EL (cell line): ENCODE results near the gene COL5A1.

Experiments used
- DNase-seq: peaks from one replicate; pipeline ENCODE4 v3.0.0-alpha.2; 2016

Gene COL5A1

DNA sequence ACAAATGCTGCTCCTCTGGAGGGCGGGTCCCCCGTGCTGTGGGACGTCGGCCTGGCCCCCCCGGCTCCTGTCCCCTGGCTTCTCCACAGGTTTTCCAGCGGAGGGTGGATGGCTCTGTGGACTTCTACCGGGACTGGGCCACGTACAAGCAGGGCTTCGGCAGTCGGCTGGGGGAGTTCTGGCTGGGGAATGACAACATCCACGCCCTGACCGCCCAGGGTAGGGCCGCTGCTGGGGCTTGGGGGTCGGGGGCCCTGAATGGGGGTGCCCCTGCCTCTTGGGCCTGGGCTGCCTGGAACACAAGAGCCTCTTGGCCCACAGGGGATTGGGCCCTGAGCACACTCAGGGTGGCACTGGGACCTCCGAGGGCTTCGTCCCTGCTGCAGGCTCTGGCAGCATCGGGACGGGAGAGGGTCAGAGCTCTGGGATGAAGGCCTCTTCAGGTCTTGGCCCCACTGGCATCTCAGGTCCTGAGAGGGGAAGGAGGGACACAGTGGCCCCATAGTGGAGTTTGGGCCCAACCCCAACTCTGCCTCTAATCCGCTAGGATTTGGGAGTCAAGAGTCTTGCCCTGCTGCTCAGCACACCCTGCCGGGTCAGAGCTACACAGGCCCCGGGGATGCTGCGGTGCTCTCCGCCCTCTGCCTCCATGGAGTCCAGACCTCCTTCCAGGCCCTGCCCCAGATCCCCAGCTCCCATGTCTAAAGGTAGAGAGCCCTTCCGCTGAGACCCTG is 244.2 kb downstream of the COL5A1 start:
- no peak for DNase-seq

DNA sequence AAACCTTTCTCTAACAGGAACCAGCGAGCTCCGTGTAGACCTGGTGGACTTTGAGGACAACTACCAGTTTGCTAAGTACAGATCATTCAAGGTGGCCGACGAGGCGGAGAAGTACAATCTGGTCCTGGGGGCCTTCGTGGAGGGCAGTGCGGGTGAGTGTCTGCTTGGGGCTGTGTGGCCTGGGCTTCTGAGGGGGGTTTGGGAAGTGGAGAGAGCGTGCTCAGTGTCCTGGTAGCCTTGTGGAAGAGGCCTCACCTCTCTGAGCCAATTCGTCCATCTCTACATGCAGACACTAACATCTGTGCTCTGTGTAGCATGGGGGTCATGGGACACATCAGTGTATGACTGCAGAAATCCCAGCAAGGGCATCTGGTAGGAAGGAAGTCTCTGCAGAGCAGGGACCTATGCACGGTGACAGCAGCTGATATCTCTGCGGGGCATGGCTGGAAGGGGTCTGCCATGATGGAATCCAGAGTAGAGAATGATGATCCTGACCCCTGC is 244.9 kb downstream of the COL5A1 start:
- DNase-seq, result no peak

- DNase-seq, result no peak
Measured at GRCh38 chr9:134887219-134887618, 245.6 kb downstream of the COL5A1 start.

GRCh38 chr9:134887686-134888602 is 246.3 kb downstream of the COL5A1 start:
- no peak for DNase-seq

DNA sequence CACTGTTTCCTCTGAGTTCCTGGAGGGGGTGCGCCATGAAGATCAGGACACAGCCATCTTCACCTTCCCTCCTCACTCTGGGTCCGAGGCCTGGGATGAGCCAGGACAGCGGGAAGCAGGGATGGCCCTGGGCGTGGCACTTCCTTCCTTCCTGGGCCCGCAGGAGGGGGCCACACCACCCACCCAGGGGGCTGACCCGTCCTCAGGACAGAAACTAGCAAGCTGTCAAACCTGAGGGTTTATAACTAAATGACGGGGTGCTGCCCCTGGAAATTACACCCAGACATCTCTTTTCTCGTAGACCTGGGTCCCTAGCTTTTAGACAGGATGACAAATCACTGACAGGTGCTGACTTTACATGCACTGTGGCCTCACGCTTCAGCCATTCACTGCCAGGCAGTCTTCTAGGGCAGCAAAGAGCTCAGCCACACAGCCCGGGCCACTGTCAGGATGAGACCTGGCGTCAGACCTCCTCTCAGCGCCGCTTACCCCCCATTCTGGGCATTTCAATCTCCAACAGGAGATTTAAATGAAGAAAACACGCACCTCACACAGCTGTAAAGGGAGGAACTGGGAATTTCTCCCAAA is 247.1 kb downstream of the COL5A1 start:
- no peak for DNase-seq

DNA sequence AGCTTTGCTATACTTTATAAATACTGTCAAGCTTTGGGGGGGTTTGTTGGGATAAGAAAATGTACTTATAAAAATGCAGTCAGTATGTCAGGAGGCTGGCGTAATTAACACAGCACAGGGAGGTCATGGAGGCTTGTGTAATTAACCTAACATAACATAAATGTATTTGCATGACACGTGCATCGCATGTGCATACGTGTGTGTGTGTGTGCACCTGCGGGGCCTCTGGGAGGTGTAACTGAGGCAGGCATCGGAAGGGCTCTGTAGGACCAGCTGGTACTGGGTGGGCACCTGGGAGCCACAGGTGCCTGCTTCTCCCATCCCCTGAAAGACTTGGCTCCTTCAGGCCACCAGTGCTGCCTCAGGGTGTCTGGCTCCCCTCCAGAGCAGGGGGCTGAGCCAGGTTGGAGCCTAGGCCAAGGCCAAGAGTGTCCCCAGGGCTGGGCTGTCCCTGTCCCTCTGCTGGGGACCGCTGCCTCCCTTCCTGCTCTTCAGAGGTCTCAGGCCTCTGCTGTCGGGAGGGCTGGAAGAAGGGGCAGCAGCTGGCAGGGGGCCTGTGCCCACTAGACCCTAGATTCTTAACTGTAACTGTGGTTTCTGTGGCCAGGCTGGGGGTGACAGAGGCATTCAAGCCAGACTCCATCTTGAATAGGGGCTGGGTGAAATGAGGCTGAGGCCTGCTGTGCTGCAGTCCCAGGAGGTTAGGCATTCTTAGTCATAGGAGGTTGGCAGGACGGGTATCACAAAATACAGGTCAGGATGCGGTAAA is 248.0 kb downstream of the COL5A1 start:
- DNase-seq, result no peak

GRCh38 chr9:134890155-134890495 is 248.5 kb downstream of the COL5A1 start:
- no peak for DNase-seq

- no peak for DNase-seq
Measured at GRCh38 chr9:134891053-134891452, 249.4 kb downstream of the COL5A1 start.

GRCh38 chr9:134891713-134892112 is 250.1 kb downstream of the COL5A1 start:
- no peak for DNase-seq

GRCh38 chr9:134892221-134892620 is 250.6 kb downstream of the COL5A1 start:
- no peak for DNase-seq

DNA sequence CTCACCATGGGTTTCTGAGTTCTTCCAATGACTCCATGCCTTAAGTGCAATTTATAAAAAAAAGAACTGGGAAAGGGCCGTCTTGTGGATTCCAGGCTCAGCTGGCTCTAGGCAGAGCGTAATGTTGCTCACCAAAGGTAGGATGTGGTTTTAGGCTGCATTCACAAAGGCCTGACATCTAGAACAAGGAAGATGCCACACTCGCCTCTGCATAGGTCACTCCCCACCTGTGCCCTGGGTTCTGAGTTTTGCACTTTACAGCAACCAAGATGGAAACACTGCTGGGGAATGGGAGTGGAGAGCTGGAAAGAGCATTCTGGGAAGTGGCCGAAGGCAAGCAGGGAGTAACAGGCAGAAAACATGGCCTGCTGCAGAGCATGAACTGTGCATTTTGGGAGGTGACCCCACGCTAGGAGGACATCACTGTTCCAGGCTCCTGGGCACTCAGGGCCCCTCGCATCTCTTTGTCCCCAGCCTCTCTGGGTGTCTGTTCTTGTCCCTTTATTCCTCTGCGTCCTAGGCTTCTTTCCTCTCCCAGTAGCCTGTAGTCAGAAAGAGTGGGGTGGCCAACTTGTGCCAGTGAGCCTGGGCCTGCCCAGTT is 251.3 kb downstream of the COL5A1 start:
- no peak for DNase-seq
